GM21390 (cell line): Measurements from ENCODE around the gene NTM.

Experiments used
- ATAC-seq: cut with Tn5 transposase; IDR thresholded peaks from one replicate; pipeline ENCODE4 v1.9.1; 2021; ENCODE audit not compliant: unreplicated experiment

The NTM gene

GRCh38 chr11:131808470-131808869, 438.1 kb downstream of the NTM start:
- ATAC-seq, result no peak

GRCh38 chr11:131809203-131809918, 438.9 kb downstream of the NTM start:
- ATAC-seq, result no peak

DNA sequence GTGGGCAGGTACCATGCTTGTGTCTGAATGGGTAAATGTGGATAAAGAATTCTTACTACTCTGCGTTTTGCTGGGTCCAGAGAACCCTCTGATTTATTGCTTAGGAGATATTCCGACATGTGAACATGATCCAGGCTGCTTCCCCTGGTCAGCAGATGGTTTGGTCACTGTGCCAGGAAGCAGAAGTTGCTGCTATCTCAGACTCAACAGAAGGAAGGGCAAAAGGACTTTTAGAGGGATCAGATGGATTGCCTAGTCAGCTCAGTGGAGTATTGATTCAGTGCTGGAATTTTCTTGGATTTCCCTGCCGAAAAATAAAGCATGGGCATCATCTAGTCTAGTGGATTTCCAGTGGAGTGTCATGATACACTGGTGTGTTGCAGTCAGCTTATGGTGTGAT, 440.1 kb downstream of the NTM start:
- ATAC-seq, result no peak

GRCh38 chr11:131811383-131811782, 441.0 kb downstream of the NTM start:
- ATAC-seq, result no peak

DNA sequence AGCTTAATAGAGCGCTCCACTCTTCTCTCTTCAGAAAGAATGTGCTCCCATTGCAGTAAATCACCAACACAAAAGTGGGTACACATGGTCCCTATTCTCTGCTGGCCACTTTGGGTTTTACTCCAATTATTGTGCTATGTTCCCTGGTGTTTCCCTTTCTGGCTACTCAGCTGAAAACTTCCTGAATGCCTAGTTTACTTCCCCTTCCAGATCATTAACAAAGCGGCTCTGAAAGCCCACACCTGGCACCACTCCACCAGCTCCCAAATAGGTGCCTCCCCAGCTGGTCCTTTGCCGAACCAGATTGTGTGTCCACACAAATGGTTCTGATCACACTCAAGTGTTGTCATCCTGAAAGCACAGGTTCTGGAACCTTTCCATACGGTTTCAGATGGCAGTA, 443.7 kb downstream of the NTM start:
- ATAC-seq, result no peak

GRCh38 chr11:131815590-131815989, 445.2 kb downstream of the NTM start:
- ATAC-seq, result no peak

DNA sequence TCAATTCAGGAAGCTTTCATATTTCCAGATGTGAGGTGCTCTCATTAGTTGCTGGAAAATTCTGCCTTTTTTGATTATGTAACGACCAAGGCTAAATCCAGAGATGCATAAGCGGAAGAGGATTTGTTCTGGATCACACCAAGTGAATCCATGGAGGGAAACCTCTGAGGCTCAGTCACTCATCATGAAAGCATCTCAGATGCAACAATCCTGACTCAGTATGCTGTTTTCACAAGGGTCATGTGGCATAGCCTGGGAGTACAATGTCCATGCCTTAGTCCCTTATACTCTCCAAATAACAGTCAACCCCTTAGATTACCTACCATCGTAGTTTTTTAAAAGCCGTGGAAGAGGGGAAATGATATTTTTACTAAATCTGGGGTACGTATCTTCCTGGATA, 445.6 kb downstream of the NTM start:
- ATAC-seq, result no peak

- no peak for ATAC-seq
These were observed 447.3 kb downstream of the NTM start for GRCh38 chr11:131817687-131818188.

DNA sequence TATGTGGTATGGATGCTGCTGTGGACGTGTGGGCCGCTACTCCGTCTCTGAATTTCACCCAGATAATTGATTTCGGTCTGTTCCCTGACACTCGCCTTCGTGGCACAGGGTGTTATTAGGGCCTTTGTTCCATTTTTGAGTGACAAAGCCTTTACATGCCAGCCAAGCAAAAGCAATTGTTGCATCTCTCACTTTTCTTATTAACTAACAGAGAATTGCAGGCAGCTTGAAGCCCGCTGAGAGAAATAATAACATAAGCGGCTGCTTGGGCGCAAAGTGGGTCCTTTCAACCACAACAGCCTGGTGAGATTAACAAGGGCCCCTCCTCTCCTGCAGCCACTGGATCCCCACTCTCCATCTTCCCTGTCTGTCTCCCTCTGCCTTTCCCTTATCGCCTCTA, 449.4 kb downstream of the NTM start:
- ATAC-seq, result no peak

- no peak for ATAC-seq
These were observed 452.1 kb downstream of the NTM start for GRCh38 chr11:131822506-131822905.

- ATAC-seq, result no peak
These were observed 453.4 kb downstream of the NTM start for GRCh38 chr11:131823772-131824171.

- ATAC-seq, result no peak
These were observed 454.4 kb downstream of the NTM start for GRCh38 chr11:131824771-131825170.

DNA sequence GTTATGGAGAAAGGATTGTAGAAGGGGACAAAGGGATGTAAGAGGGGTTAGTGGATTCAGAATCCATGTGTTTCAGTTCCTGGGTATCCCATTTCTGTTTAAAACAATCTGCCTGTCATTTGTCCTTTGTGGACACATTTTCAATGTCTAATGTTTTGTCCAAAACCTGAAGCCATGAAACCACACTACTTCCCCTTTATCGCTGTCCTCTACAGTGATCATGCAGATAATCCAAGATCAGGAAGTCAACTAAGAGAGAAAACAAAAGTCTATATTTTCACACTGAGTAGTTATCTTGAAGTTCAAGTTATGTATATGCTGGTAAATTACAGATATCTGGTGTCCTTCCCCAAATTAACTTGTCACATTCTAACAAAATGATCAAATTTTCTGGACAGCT, 457.0 kb downstream of the NTM start:
- no peak for ATAC-seq

DNA sequence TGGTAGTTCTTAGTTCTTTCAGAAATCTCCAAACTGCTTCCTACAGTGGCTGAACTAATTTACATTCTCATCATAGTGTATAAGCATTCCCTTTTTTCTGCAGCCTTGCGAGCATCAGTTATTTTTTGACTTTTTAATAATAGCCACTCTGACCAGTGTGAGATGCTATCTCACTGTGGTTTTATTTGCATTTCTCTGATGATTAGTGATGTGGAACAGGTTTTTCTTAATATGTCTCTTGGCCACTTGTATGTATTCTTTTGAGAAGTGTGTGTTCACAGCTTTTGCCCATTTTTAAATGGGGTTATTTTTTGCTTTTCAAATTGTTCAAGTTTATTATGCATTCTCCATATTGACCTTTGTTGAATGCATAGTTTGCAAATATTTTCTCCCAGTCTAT, 459.3 kb downstream of the NTM start:
- ATAC-seq, result no peak

GRCh38 chr11:131832079-131832478, 461.7 kb downstream of the NTM start:
- ATAC-seq, result no peak

DNA sequence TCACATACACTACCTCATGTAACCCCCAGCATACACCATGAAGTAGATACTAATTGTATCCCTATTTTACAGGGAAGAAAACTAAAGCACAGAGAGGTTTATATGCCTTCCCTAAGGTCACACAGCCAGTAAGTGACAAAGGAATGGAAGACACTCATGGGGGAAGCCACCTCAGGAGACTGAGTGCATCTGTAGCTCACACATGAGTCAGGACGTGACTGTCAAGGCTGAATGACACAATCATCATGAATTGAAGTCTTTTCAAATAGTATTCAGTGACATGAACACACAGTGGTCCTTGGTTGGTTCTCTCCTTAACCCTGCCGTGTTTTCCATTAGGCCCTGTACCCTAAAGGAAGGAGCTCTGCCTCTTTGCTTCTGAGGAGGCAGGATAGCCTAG, 463.0 kb downstream of the NTM start:
- no peak for ATAC-seq

GRCh38 chr11:131837562-131837961, 467.1 kb downstream of the NTM start:
- ATAC-seq, result no peak

DNA sequence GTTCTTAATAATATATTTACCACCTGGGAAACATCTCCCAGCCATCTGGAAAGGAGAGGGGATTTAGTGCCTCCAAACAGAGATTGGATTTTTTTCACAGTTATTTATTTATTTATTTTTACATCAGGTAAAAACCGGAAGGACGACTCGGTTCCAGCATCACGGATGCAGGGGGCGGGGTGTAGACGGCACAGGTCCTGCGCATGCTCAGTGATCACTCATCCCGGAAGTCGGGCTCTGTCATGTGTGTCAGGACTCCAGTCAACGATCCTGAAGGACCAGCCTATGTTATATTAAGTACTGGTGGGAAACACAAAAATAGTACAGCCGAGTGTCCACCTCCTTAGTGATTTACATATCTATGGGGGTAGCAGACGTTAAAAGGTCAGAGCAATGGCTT, 467.6 kb downstream of the NTM start:
- ATAC-seq, result no peak

- ATAC-seq, result no peak
These were observed 468.9 kb downstream of the NTM start for GRCh38 chr11:131839326-131839725.

GRCh38 chr11:131840545-131840944, 470.1 kb downstream of the NTM start:
- no peak for ATAC-seq

GRCh38 chr11:131841028-131841427, 470.6 kb downstream of the NTM start:
- no peak for ATAC-seq

DNA sequence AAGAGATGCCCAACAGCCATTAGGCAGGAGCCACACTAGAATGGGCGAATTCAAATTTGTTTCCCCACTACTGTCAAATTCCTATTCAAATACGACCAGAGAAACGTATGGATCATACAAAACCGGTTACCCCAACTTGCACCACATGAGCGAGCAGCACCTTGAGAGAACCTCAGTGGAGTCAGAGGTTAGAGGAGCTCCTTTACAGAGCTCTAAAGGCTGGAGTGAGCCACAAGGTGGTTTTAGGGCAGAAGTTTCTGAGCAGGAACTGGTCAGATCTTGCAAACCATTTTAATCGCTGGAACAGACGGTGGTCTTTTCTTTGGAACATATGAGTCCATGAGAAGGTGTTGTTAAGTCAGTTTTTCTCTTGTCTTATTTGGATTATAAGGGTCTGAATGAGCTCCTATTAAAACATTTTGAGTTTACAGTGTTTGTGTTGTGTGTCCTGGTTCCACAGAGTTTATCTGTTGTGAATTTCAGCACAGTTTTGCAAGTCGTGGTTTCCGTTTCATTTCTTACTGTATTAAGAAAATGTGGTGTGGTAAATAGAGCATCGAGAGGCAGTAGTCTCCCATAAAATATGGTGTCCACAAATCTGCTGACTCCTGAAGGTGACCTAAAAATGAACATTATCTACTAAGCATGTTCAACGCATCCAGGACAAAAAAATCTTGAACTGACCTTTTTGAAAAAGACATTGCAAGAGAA, 471.7 kb downstream of the NTM start:
- ATAC-seq, result no peak

DNA sequence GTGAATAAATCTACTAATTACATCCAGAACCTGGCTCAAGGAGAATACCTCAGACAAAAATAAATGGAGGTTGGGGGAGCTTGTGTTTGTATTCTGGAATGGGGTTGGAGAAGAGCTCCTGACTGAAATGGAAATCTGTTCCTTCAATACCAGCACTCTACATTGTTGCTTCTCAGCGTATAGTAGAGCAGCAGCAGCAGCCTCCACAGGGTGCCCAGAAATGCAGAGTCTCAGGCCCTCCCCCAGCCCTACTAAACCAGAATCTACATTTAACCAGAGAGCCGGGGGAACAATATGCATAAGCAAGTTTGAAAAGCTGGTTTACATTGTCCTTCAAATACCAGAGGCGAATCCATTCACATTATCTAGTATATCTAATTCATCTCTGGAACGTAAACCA, 474.8 kb downstream of the NTM start:
- ATAC-seq, result no peak
